Measurements from ENCODE around the gene TENM3. TPM values are rescaled to one million over a fixed set of nuclear protein-coding genes. Genes with fewer than 3 reads are reported as not detected.

TENM3 gene
- total and polyA plus RNA-seq, 10 of the 15 experiments (the other 5 are each of a cell fraction or from before 2014, with no cell fraction given), result 0.01 to 1.7 (median 0.08) TPM; not detected in 2

DNA sequence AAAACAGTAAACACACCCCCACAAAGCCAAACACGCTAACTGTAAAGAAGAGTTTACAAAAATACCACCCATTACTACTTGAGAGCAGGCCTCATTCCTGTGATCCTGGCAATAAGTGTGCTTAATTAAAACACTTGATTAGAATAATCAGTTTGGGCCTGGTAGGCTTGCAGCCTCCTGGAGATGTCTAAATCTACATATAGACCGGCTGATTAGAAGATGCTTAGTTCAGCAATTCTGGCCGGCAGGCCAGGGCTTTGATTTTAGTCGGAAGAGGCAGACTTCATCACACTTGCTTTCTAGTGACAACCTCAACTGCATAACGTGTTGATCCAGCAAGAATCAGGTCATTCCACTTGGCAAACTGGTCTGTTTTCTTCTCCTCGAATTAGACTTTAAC is 560.0 kb downstream of the TENM3 start (continued):
- TF ChIP-seq, protein P1, sequence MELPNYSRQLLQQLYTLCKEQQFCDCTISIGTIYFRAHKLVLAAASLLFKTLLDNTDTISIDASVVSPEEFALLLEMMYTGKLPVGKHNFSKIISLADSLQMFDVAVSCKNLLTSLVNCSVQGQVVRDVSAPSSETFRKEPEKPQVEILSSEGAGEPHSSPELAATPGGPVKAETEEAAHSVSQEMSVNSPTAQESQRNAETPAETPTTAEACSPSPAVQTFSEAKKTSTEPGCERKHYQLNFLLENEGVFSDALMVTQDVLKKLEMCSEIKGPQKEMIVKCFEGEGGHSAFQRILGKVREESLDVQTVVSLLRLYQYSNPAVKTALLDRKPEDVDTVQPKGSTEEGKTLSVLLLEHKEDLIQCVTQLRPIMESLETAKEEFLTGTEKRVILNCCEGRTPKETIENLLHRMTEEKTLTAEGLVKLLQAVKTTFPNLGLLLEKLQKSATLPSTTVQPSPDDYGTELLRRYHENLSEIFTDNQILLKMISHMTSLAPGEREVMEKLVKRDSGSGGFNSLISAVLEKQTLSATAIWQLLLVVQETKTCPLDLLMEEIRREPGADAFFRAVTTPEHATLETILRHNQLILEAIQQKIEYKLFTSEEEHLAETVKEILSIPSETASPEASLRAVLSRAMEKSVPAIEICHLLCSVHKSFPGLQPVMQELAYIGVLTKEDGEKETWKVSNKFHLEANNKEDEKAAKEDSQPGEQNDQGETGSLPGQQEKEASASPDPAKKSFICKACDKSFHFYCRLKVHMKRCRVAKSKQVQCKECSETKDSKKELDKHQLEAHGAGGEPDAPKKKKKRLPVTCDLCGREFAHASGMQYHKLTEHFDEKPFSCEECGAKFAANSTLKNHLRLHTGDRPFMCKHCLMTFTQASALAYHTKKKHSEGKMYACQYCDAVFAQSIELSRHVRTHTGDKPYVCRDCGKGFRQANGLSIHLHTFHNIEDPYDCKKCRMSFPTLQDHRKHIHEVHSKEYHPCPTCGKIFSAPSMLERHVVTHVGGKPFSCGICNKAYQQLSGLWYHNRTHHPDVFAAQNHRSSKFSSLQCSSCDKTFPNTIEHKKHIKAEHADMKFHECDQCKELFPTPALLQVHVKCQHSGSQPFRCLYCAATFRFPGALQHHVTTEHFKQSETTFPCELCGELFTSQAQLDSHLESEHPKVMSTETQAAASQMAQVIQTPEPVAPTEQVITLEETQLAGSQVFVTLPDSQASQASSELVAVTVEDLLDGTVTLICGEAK (IDR thresholded peaks at IDR 0.05; ENCODE audit: borderline replicate concordance), result no peak
- no peak for TF ChIP-seq MEF2B (IDR thresholded peaks at IDR 0.05; ENCODE audit: partially characterized antibody, poor library complexity, severe bottlenecking)
- no peak for TF ChIP-seq PAX8 (IDR thresholded peaks at IDR 0.05)

- BruUV-seq (replicated peaks), result no TSS peak
- Histone ChIP-seq H4K20me1 (ENCODE audit: control insufficient read depth, insufficient read depth) (no peaks in the 10 kb centered on the region), H3K9ac (ENCODE audit: control insufficient read depth, insufficient read depth, low read length) (no peak overlapping the region), H3K9me3 (replicated peaks; ENCODE audit: control insufficient read depth, insufficient read depth, low read length) (no peaks in the 10 kb centered on the region; the same call in 2 of the 3 replicates), H3K27me3 (replicated peaks in 1 of 2; ENCODE audit: control insufficient read depth in 2 of 2, insufficient read depth in 2 of 2, low read length in 1 of 2) (no peaks in the 10 kb centered on the region), H3K4me3 (no peak overlapping the region), H3K27ac (ENCODE audit: control insufficient read depth, insufficient read depth) (no peak overlapping the region), H2AFZ (ENCODE audit: control insufficient read depth, low read depth, low read length) (no peak overlapping the region), H3K4me1 (ENCODE audit: control insufficient read depth, insufficient read depth, low read length) (peaks cover 14% of the 10 kb centered on the region), H3K36me3 (ENCODE audit: control insufficient read depth in 2 of 2, insufficient read depth in 2 of 2, low read length in 1 of 2) (no peaks in the 10 kb centered on the region), H3K79me2 (ENCODE audit: control insufficient read depth, insufficient read depth, low read length) (no peaks in the 10 kb centered on the region), H3K4me2 (ENCODE audit: control insufficient read depth, insufficient read depth) (no peak overlapping the region)
- RAD21 ChIA-PET (ENCODE audit: unreplicated experiment), result interaction anchor here (0.6 kb wide), 1 partner anchor 442 kb away, joined by 3 read pairs; no protein-coding TSS in a partner anchor
- intact Hi-C loops (cut with micrococcal nuclease; ENCODE audit: unreplicated experiment), result loop anchor here (10.0 kb wide), 2 partner anchors 461 to 1659 kb away; no protein-coding TSS in a partner anchor
- TF ChIP-seq STAT1 (conservative IDR thresholded peaks at IDR 0.05) (no peak), SP1 (IDR thresholded peaks at IDR 0.05; ENCODE audit: low read depth, low read length) (no peak), MAX (IDR thresholded peaks at IDR 0.05; ENCODE audit: low read depth, low read length) (no peak)
- in situ Hi-C loops (cut with MboI), result no loop called here
- DNase-seq (ENCODE audit: low read depth, low spot score) (no peak), FAIRE-seq (no peak), ATAC-seq (no peak)
- 35% methylated on average over 8 of the region's 8 CpGs for WGBS (ENCODE audit: insufficient coverage, insufficient replicate concordance, low lambda C conversion rate, missing lambda C conversion rate)
- CTCF ChIA-PET, result interaction anchor here (0.6 to 3.3 kb wide), 4 partner anchors 121 to 1235 kb away, joined by 3 to 26 read pairs (median 3); no protein-coding TSS in a partner anchor
- POLR2A ChIA-PET, result no interaction called here
- SMC1A ChIA-PET (ENCODE audit: uncharacterized antibody, unreplicated experiment), result interaction anchor here (0.8 to 1.1 kb wide), 3 partner anchors 89 to 327 kb away, joined by 3 to 4 read pairs (median 3); no protein-coding TSS in a partner anchor
These were observed 560.9 kb downstream of the TENM3 start for GRCh38 chr4:182804131-182804530.

Measured in GM12878 (cell line).